CD14-positive monocyte (primary cell): Measurements from ENCODE around the gene GRK7. TPM values are rescaled to one million over a fixed set of nuclear protein-coding genes. Genes with fewer than 3 reads are reported as not detected.

Experiments used
- DNase-seq, 3 donors: peaks; one replicate each; pipeline ENCODE4 v3.0.0-alpha.2; 2011 to 2022
- H2AFZ ChIP-seq: 2 replicates; pipeline ENCODE4 v1.6.0; 2012; ENCODE audit warnings: mild to moderate bottlenecking, low read depth, low read length, inconsistent platforms; ENCODE audit not compliant: insufficient read depth, poor library complexity, severe bottlenecking
- H3K27ac ChIP-seq, 2 donors: 1 replicate in 1 of 2; 2 replicates in 1 of 2; pipeline ENCODE4 v1.5.1; 2012 to 2013; ENCODE audit warnings: low read length in 2 of 2, control low read depth in 1 of 2, inconsistent platforms in 1 of 2, low read depth in 1 of 2, mild to moderate bottlenecking in 1 of 2
- H3K27me3 ChIP-seq, 2 donors: one replicate each; pipeline versions ENCODE4 v1.6.0 to v1.6.1; 2011 to 2013; ENCODE audit warnings: low read length in 2 of 2; ENCODE audit not compliant: control insufficient read depth in 2 of 2, insufficient read depth in 2 of 2
- H3K36me3 ChIP-seq, 2 donors: replicated peaks in 1 of 2; 1 replicate in 1 of 2; 2 replicates in 1 of 2; pipeline versions ENCODE4 v1.5.1 to v1.6.1; 2012 to 2013; ENCODE audit warnings: low read length in 2 of 2, control low read depth in 1 of 2, inconsistent platforms in 1 of 2, mild to moderate bottlenecking in 1 of 2; ENCODE audit not compliant: insufficient read depth in 2 of 2, control insufficient read depth in 1 of 2
- H3K4me1 ChIP-seq, 2 donors: 1 replicate in 1 of 2; 2 replicates in 1 of 2; pipeline versions ENCODE4 v1.5.1 to v1.6.1; 2012 to 2013; ENCODE audit warnings: low read length in 2 of 2, control low read depth in 1 of 2, inconsistent platforms in 1 of 2, mild to moderate bottlenecking in 1 of 2, moderate library complexity in 1 of 2; ENCODE audit not compliant: insufficient read depth in 2 of 2, control insufficient read depth in 1 of 2
- H3K4me2 ChIP-seq: replicated peaks from 2 replicates; pipeline ENCODE3; 2012; ENCODE audit warnings: low read length, moderate library complexity, mild to moderate bottlenecking; ENCODE audit not compliant: poor library complexity, severe bottlenecking; ENCODE audit errors: extremely low read depth
- H3K4me3 ChIP-seq, 3 experiments: fragments of 200-600 bp in 1 of 3; sonication (generic) in 1 of 3; replicated peaks in 1 of 3; 1 replicate in 2 of 3; 2 replicates in 1 of 3; pipeline ENCODE4 v1.5.1; 2011 to 2013; ENCODE audit warnings: low read length in 3 of 3, mild to moderate bottlenecking in 3 of 3, control low read depth in 2 of 3, low read depth in 2 of 3, inconsistent platforms in 1 of 3, moderate library complexity in 1 of 3
- H3K79me2 ChIP-seq: 2 replicates; pipeline ENCODE4 v1.6.0; 2012; ENCODE audit warnings: mild to moderate bottlenecking, control low read depth, inconsistent platforms, low read length, moderate library complexity; ENCODE audit not compliant: insufficient read depth
- H3K9ac ChIP-seq: 2 replicates; pipeline ENCODE4 v1.6.0; 2017; ENCODE audit warnings: low read length, mild to moderate bottlenecking; ENCODE audit not compliant: insufficient read depth, poor library complexity, severe bottlenecking
- H3K9me3 ChIP-seq, 2 donors: replicated peaks in 1 of 2; 1 replicate in 1 of 2; 2 replicates in 1 of 2; pipeline versions ENCODE4 v1.5.1 to v1.6.1; 2012 to 2013; ENCODE audit warnings: low read length in 2 of 2, control low read depth in 1 of 2; ENCODE audit not compliant: control insufficient read depth in 1 of 2, insufficient read depth in 1 of 2
- H4K20me1 ChIP-seq: 2 replicates; pipeline ENCODE4 v1.6.0; 2012; ENCODE audit warnings: mild to moderate bottlenecking, low read length, control low read depth, moderate library complexity; ENCODE audit not compliant: insufficient read depth
- H3K27ac Mint-ChIP-seq, 7 donors: one replicate each; pipeline ENCODE4 v1.8.0; 2020; ENCODE audit warnings: mild to moderate bottlenecking in 7 of 7, mixed read lengths in 7 of 7, moderate library complexity in 6 of 7, inconsistent platforms in 2 of 7
- H3K27me3 Mint-ChIP-seq, 3 donors: one replicate each; pipeline ENCODE4 v1.8.0; 2021 to 2022; ENCODE audit warnings: low read depth in 3 of 3, mild to moderate bottlenecking in 3 of 3, mixed read lengths in 3 of 3, moderate library complexity in 3 of 3, inconsistent platforms in 1 of 3
- H3K36me3 Mint-ChIP-seq, 2 donors: one replicate each; pipeline ENCODE4 v1.8.0; 2020; ENCODE audit warnings: mixed read lengths in 2 of 2, inconsistent platforms in 1 of 2, mild to moderate bottlenecking in 1 of 2
- H3K4me1 Mint-ChIP-seq: one replicate; pipeline ENCODE4 v1.8.0; 2020; ENCODE audit warnings: mild to moderate bottlenecking, mixed read lengths
- H3K4me3 Mint-ChIP-seq, 2 donors: one replicate each; pipeline ENCODE4 v1.8.0; 2020; ENCODE audit warnings: mild to moderate bottlenecking in 2 of 2, mixed read lengths in 2 of 2, moderate library complexity in 1 of 2
- H3K9me3 Mint-ChIP-seq, 7 donors: one replicate each; pipeline ENCODE4 v1.8.0; 2020 to 2022; ENCODE audit warnings: mixed read lengths in 7 of 7, mild to moderate bottlenecking in 6 of 7, moderate library complexity in 6 of 7, inconsistent platforms in 2 of 7
- CTCF ChIP-seq: fragments of 200-600 bp; IDR thresholded peaks from one replicate; pipeline ENCODE4 v1.8.0; 2022; ENCODE audit warnings: antibody characterized with exemption, mild to moderate bottlenecking
- WGBS: methylation state at CpG from one replicate; pipeline ENCODE4 v1.1.5; 2013; ENCODE audit warnings: missing lambda C conversion rate; ENCODE audit not compliant: insufficient coverage; 5-methylcytosine and 5-hydroxymethylcytosine counted together
- intact Hi-C, 2 donors: fragments of 100-400 bp; cut with micrococcal nuclease; formaldehyde crosslinking; loops; one replicate each; pipeline versions ENCODE4 v1.15.0 to v1.15.1; 2023
- polyA plus RNA-seq, 3 donors: library from polyadenylated mRNA; depleted of rRNA in 1 of 3; unstranded in 2 of 3; stranded (reverse) in 1 of 3; fragments of 300-500 nt in 2 of 3; fragments of >200 nt in 1 of 3; fragmentation: Illumina TruSeq in 2 of 3; gene quantifications; 1 replicate in 2 of 3; 2 replicates in 1 of 3; pipeline ENCODE4 v1.2.3, GENCODE V29; 2012 to 2021

The GRK7 gene
- polyA plus RNA-seq, 3 donors = 0.04 to 0.07 TPM; not detected in 1

GRCh38 chr3:141789281-141789680 is 26.1 kb downstream of the GRK7 start:
- H4K20me1 ChIP-seq = no peaks in the 10 kb centered on the region
- no peak overlapping the region for H3K4me3 ChIP-seq
- no peak overlapping the region for H3K9ac ChIP-seq
- H3K27me3 ChIP-seq = no peaks in the 10 kb centered on the region
- intact Hi-C loops = no loop called here
- no peak overlapping the region for H3K4me2 ChIP-seq
- DNase-seq = no peak
- Mint-ChIP-seq H3K4me3 (no peak overlapping the region), H3K9me3 (peaks cover 0 to 4% (median 3%) of the 10 kb centered on the region in 7 donors), H3K27ac (no peak overlapping the region), H3K27me3 (peaks cover 0 to 2% (median 1%) of the 10 kb centered on the region in 3 donors), H3K4me1 (peaks cover 10% of the 10 kb centered on the region), H3K36me3 (no peaks in the 10 kb centered on the region)
- no peak overlapping the region for H2AFZ ChIP-seq
- TF ChIP-seq CTCF = no peak
- no peaks in the 10 kb centered on the region for H3K36me3 ChIP-seq
- H3K79me2 ChIP-seq = no peaks in the 10 kb centered on the region
- no peak overlapping the region for H3K27ac ChIP-seq
- WGBS = 89% methylated on average over 2 of the region's 7 CpGs
- H3K4me1 ChIP-seq = peaks cover 0 to 3% of the 10 kb centered on the region in 2 donors
- H3K9me3 ChIP-seq = no peaks in the 10 kb centered on the region

GRCh38 chr3:141790171-141790570 is 27.0 kb downstream of the GRK7 start:
- Histone ChIP-seq H3K4me1 (peaks cover 0 to 4% of the 10 kb centered on the region in 2 donors), H2AFZ (no peak overlapping the region), H3K4me2 (no peak overlapping the region), H3K27me3 (no peaks in the 10 kb centered on the region), H3K36me3 (no peaks in the 10 kb centered on the region), H3K79me2 (no peaks in the 10 kb centered on the region), H3K4me3 (no peak overlapping the region), H4K20me1 (no peaks in the 10 kb centered on the region), H3K9ac (no peak overlapping the region), H3K27ac (no peak overlapping the region), H3K9me3 (no peaks in the 10 kb centered on the region)
- peaks cover 13% of the 10 kb centered on the region for H3K4me1 Mint-ChIP-seq
- H3K36me3 Mint-ChIP-seq = no peaks in the 10 kb centered on the region
- H3K27ac Mint-ChIP-seq = no peak overlapping the region
- H3K4me3 Mint-ChIP-seq = no peak overlapping the region
- H3K9me3 Mint-ChIP-seq = peaks cover 0 to 4% (median 3%) of the 10 kb centered on the region in 7 donors
- H3K27me3 Mint-ChIP-seq = peaks cover 0 to 5% (median 2%) of the 10 kb centered on the region in 3 donors
- intact Hi-C loops = loop anchor here (10.0 kb wide), 2 partner anchors 45 to 65 kb away; no protein-coding TSS in a partner anchor
- WGBS = 96% methylated on average over 2 of the region's 4 CpGs
- no peak for DNase-seq
- no peak for TF ChIP-seq CTCF
